Hematopoietic multipotent progenitor cell treated with erythropoietin and hydrocortisone succinate and interleukin-3 and kit ligand, for 6 days (in vitro differentiated cells): Measurements from ENCODE around the gene CAMK1D.
"Not testable (repeated sequence)": the region's sequence is repeated elsewhere in the genome, so short reads cannot be mapped to it uniquely, and the experiment has no call there.

Experiments
- DNase-seq: peaks from one replicate; pipeline ENCODE4 v3.0.0-alpha.2; 2015

CAMK1D gene

DNA sequence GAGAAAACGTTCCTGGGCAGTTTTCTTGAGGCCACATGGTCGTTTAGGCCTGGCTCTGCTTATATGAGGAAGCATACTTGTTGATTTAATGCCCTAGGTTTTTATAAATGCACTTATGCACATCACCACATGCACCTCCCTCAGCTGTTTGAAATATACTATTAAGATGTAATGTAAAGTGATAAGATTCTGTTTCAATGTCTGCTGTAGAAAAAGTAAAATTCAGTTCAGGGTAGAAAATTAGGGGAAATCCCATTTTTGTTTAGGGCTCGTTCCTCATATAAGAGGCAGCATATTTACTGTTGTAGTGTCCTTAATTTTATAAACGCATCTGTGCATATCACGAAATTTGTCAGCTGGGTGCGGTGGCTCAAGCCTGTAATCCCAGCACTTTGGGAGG lies 7.8 kb upstream of the CAMK1D start:
- no peak for DNase-seq

DNA sequence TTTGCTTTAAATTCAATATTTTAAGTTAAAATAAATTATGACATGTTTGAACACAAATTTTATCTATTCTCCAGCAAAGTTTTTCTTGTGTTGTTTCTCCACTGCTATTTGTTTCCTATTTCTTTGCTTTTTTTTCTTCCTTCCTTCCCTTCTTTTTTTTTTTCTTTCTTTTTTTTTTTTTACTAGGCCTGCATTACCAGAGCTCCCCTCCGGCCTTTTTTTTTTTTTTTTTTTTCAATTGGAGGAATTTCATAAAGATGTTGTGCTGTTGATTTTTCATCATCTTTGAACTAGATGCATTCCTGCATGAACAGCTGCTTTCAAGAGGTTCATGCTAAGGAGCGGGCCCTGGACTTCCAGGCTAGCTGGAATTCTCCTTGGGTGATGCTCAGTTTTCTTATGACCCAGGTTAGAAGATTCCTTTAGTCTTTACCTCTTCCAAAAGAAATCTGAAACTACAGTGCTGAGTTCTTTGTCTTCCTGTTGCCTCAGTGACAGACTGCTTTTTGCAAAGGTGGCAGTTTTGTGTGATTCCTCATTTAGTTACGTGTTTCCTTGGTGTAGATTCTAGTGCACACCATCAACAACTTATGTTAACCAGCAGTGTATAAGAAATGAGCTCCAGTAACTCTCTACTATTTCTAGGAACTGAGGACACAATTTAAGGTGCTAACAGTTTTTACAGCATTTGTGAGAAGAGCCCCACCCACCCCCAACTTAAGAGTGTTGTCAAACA lies 4.8 kb upstream of the CAMK1D start:
- no peak for DNase-seq

DNA sequence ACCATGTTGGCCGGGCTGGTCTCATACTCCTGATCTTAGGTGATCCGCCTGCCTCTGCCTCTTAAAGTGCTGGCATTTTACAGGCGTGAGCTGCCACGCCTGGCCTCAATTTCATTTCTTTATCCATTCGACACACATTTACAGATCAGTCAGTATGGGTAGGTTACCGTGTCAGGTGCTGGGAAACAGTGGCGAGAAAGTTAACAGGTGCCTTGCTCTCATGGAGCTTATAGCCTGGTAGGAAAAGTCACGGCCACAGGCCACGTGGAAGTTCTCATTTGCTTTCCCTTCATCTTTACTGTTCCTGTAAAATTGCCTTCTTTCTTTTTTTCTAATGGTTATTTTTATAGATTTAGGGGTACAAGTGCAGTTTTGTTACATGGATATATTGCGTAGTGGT lies 2.6 kb upstream of the CAMK1D start:
- DNase-seq: no peak

DNA sequence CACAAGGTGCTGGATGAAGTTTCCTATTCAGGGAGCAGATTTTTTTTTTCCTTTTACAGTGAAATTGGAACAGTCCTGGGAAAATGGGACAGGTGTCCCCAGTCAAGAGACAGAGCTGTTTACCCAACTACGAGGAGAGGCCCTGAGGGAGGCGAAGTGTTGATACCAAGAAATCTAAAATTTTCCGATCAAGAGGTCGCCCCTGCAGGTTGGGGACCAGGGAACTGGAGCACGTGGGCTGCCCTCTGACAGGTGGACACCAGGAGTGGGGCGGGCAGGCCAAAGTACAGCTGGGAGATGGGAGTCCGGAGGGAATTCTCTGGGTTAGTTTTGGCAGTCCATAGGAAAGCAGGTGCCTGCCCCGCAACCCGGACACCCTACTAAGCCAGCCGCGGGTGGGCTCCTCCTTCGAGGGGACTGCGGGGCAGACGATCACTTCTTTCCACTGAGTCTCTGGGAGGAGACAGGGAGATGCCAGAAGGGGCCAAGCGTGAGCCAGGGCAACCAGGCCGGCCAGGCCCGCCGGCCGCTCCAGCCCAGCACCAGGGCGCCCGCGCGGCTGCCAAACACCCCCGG lies 965 bp upstream of the CAMK1D start:
- DNase-seq: no peak

DNA sequence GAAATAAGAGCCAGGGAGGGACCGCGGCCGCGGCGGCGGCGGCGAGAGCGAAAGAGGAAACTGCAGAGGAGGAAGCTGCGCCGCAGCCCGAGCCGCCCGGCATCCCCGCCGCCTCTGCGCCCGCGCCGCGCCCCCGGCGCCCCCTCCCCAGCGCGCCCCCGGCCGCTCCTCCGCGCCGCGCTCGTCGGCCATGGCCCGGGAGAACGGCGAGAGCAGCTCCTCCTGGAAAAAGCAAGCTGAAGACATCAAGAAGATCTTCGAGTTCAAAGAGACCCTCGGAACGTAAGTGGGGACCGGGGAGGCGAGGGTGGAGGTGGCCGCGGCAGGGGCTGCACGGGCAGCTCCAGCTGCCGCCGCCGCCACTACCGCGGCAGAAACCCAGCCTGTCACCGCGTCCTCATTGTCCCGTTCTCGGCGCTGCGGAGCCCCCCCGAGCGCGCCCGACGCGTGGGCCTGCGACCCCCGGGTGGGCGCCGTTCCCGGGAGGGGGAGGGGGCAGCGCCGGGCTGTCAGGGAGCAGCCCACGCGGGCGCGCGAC lies 351 bp downstream of the CAMK1D start:
- DNase-seq: no peak

DNA sequence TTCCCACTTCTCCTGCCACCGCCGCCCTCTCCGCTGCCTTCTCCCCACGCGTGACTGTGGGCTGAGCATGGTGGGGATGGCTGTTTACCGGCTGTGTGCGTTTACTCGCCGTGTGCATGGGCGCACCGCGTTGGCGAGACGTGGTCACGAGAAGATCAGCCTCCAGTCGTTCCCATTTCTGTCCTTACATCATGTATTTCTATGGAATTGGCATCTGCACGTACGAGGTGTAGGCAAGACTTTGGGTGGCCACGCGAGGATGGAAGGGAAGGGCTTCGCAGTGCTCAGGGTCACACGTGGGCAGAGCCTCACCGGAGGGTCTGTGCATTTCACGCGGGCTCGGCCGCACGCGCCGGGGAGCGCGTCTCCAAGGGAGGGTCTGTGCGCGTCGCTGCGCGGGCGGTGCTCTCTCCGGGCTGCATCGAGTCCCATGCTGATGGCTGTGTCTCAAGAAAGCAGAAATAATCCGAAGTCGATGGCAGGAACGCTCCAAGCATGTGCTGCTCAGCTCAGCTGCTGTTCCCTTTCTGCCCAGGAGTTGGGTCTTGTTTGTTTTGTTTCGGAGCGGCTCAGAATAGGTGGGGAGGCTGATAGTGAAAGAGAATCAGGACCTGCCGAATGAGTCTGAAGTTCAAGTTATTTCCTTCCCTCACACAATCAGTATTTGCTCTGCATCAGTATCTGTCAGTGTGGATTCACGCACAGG lies 973 bp downstream of the CAMK1D start:
- DNase-seq: peak; percentile 69

DNA sequence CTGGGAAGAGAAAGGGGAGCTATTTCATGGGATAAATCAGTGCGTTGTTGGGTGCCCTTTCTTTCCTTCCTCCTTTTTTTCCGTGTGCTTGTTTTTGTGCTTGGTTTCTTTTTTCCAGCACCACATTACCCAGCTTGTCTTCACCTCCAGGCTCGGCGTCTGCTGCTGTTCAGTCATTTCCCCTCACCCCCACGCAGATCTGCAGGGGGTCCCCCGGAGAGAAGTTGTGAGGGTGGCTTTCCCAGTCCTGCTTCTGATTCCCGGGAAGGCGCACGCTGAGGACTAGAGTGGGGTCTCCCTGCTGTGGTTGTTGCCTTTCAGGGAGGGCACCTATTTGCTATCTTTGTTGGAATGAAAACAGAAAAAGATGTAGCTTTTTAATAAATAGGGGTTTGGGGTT lies 1.6 kb downstream of the CAMK1D start:
- DNase-seq: no peak

DNA sequence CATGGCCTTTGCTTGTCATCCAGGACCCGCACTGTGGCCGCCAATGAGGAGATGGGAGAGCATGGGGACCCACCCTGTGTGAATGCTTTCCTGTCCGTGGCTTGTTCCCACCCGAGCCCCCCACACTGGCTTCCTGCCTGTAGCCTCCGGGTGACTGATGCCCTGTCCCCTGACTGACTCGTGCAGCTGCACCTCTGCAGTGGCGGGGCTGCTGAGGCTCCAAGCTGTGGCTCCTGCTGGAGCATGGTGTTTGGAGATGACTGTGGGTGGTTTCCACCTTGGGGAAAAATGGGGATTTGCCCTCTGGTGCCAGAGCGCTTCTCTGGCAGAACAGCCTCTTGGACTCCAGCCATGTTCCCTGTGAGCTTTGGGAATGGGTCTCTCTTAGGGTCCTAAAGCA lies 2.1 kb downstream of the CAMK1D start:
- DNase-seq: no peak

DNA sequence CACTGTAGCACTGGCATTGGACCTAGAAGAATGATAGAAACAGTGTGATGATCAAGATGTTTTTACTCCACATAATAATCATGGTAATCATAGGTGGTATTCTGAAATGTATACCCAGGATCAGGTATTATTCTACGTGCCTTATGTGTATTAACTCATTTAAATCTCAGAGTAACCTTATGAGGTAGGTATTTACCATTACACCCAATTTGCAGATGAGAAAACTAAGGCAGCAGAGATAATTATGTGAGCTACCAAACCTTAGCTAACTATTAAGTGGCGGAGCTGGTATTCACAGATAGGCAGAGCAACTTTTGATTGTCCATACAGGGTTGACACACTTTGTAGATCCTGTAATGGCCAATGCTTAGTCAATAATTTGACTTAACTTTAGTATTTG lies 2.5 kb downstream of the CAMK1D start:
- DNase-seq: no peak

DNA sequence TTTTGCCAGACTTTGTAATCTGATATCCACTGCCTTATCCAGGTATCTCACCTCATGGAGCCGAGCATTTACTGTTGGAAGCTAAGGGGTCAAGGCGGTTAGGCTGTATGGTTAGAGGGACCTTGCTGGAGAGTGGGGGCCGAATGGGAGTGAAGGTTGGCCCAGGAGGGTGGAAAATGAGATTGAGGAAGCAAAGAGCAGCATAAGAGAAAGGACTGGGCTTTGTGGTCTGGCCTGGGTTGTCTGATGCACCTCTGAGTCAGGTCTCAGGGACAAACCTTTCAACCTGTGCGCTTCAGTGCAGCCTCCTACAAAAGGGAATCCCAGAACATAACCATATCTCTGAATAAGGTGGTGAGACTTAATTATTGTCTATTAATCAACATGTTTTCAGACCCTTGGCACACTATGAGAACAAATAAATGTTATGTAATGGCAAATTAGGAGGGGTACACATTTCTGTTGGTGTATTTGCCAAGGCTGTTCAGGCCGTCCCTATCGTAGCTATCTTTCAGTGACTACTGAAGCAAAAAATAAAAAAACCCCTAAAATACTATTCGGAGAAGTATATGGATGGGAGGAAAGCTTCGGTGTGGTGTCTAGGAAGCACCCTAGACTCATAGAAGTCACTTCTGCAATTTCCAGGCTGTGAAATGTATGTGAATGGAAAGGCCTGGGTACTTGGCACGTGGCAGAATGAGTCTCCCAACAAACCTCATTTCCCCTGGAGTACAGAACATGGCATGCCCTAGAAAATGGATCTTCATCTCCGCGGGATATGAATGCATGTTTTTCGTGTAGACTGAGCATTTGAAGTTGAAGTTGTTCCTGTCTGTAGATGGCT lies 4.3 kb downstream of the CAMK1D start:
- DNase-seq: no peak

DNA sequence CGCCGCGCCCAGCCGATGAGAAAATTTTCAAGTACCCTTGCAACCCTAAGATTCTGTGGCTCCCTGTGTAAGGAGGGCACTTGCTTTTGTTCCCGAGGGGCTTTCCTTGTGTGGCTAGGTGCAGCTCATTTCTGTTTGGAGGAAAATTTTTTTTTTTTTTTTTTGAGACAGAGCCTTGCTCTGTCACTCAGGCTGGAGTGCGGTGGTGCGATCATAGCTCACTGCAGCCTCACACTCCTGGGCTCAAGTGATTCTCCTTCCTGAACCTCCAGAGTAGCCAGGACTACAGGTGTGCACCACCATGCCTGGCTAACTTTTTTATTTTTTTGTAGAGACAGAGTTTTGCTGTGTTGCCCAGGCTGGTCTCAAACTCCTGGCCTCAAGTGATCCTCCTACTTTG lies 5.3 kb downstream of the CAMK1D start:
- not testable (repeated sequence) for DNase-seq

DNA sequence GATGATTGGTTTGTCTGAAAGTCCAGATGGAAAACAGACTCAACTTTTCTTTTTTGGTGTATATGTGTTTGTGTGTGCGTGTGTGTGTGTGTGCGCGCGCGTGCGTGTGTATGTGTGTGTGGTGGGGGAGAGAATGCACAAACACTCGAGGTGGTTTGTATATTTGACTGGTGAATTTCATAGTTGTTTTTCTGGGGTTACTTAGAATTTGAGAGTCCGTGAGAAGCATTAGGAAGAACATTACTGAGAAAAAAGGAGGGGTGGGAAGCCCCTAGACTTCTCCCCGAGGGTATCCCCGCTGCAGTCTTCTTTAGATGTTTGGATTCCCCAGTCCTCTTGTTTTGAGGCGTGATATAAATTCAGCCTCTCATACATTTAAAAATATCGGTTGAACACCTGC lies 6.0 kb downstream of the CAMK1D start:
- DNase-seq: no peak

DNA sequence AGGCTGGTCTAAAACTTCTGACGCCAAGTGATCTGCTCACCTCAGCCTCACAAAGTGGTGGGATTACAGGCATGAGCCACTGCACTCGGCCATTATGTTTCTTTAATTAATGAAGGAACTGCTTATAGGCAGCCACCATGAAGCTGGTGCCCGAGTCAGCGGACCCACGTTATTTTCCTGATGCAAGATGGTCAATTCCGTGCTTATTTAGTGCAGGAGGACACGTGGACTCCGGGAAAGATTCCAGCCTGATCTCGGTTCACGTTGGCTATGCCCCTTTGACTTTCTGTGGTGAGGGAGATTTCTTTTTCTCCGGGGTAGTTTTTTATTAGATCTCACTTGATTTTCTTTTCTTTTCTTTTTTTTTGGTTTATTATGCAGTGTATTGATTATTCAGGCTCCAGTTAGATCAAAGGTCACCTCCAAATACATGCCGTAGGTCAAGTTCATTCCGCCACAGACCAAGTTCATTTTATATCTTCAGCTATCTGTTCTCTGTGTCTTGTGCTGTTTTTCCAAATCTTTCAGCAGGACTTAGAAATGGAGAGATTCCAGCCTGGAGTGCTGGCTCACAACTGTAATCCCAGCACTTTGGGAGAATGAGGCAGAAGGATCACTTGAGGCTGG lies 8.3 kb downstream of the CAMK1D start:
- no peak for DNase-seq

DNA sequence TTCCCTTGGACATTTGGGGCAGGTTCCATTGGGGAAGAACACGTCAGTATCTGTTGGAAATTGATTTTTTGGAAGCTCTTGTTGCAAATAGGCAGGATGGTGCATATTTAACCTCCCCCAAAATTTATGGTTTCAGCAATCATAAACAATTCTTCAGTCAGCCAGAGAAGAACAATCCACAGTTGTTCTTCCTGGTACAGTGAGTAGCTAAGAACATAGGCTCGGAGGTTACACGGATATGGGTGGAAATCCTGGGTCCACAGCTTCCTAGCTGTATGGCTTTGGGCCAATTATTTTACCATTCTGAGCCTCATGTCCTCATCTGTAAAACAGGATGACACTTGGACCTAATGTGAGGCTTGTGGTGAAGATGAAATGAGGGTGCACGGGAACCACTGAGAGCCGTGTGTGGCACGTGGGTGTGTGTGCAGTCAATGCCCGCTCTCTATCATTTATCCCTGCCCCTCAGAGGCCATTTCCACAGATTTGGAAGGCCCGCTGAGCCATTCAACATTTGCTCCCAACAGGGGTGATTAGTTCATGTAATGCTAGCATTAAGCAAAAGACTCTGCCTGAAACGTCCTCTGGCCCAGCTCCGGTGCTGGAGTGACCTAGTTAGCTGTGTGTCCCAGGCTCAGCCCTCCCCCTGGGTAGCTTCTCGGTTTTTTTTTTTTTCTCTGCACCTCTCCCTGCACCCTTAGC lies 9.7 kb downstream of the CAMK1D start:
- no peak for DNase-seq

DNA sequence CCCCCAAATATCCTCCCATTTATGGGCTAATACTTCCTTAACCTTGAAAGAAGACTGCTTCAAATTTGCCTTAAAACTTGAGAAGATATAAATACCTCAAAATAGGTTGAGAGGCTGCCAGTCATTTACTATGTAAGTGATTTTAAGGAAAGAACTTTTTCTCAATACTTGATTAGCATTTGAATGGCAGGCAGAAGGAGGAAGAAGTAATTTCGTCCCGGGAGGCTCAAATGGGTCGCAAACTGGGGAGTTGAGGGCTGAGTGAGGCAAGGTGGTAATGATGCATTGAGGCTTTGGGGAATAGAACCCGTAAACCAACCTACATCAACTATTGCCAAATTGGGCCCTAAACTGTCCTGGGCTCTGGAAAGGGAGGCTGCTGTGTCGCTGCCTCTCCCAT lies 11.1 kb downstream of the CAMK1D start:
- no peak for DNase-seq

DNA sequence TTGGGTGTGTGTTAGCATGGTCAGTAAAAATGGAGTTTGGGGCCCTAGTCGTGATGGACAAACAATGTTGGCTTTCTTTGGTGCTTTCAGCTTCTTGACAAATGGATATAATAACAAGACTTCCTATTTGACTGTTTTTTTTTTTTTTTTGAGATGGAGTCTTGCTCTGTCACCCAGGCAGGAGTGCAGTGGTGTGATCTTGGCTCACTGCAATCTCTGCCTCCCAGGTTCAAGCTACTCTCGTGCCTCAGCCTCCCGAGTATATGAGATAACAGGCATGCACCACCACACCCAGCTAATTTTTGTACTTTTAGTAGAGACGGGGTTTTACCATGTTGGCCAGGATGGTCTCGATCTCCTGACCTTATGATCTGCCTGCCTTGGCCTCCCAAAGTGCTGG lies 11.8 kb downstream of the CAMK1D start:
- DNase-seq: peak; percentile 38

DNA sequence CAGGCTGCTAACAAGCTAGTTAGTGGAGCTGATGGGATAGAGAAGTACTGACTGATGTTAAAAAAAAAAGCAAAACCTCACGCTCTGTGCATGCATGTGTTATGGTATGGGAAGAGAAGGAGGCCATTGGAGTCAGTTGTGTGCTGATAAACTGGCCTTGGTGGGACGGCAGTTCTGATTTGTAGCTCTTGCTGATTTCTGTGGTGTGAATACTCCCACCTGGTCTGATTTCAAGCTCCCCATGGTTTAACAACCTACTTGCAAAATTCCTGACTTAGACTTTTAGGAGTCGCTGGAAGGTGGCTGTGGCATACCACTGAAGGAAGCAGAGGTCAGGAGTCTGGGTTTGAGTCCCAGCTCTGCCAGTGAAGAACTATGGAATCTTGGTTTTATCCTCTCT lies 15.2 kb downstream of the CAMK1D start:
- no peak for DNase-seq

DNA sequence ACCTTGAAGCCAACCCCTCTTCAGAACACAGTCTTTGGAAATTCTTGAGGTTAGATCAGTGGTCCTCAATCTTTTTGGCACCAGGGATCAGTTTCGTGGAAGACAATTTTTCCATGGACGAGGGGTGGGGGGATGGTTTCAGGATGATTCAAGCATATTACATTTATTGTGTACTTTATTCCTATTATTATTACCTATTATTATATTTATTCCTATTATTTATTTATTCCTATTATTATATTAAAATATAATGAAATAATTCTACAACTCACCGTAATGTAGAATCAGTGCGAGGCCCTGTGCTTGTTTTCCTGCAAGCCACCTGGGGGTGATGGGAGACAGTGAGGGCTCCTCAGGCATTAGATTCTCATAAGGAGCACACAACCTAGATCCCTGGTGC lies 17.9 kb downstream of the CAMK1D start:
- DNase-seq: no peak

DNA sequence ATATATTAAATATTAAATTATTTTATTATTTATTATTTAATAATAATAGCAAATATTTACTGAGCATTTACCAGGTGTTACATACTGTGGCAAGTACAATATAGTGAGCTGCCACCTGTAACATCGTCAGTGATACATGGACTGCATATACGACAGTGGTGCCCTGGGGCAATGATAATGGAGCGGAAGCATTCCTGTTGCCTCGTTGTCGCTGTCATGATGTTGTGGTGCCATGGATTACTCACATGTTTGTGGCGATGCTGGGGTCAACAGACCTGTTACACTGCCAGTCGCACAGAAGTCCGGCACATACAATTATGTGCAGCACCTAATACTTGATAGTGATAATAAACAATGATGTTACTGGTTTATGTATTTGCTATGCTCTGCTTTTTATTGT lies 20.6 kb downstream of the CAMK1D start:
- no peak for DNase-seq

DNA sequence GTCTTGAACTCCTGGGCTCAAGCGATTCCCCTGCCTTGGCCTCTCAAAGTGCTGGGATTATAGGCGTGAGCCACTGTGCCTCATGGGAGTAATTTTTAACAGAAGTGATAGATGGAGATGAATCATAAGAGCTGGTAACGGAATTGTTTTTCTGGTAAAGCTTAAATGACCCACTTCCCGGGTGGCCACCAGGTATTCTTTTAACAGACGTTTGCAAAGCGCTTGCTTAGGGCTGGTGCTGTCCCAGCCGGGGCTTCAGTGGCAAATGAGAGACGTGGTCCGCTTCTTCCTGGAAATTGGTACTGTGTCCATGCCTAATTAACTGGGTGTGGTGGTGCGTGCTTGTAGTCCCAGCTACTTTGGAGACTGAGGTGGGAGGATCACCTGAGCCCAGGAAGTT lies 23.5 kb downstream of the CAMK1D start:
- DNase-seq: no peak

DNA sequence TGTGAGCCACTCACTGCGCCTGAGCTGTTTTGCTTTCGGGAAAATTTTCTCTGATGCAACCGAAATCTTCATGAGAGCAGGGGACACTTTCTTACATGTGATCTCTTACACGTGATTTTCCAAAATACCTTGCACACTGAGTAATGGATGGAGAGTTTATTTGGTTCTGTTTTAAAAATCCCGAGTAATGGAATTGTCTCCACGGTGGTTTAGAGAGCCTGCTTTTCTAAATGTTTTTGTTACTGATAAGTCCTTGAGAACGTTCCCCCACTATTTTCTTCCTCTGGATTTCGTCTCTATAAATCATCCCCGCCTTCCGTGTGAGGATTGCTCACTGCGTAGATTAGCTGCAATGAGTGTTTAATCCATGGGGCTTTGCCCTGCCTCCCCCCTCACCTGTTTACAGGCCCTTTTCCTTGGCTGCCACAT lies 25.7 kb downstream of the CAMK1D start:
- no peak for DNase-seq

DNA sequence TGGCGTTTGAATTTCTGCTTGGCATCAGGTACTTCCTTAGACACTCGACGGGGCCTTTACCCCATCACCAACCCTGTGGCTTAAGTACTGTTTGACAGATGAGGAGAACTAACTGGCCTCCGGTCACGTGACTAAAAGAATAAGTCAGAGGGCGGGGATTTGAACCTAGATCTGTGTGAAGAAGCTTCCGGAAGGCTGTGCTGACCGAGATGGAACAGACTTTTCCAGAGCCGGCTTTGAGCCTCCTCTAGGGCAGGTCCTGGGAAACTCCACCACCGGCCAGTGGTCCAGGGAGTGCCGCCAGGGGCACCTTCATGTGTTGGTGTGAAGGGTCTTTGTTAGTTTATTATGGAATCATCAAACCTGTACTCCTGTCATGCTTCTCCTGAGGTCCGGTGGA lies 26.9 kb downstream of the CAMK1D start:
- DNase-seq: no peak
